Measurements from ENCODE around the gene APOL6.

APOL6 gene

GRCh38 chr22:35705141-35705540, 56.9 kb downstream of the APOL6 start:
- H3K27me3 ChIP-seq (ENCODE audit: insufficient read depth, poor library complexity, severe bottlenecking): no peaks in the 10 kb centered on the region
- DNase-seq (ENCODE audit: low read depth in 1 of 2, low spot score in 1 of 2): no peak
- no peak overlapping the region for H3K27ac ChIP-seq (replicated peaks)
- H3K4me3 ChIP-seq (replicated peaks; ENCODE audit: insufficient read depth, low read length): no peak overlapping the region
- TF ChIP-seq GABPA (IDR thresholded peaks at IDR 0.05; ENCODE audit: low read depth) (no peak), REST (IDR thresholded peaks at IDR 0.05; ENCODE audit: insufficient replicate concordance, low read depth) (no peak), CTCF (IDR thresholded peaks at IDR 0.05; ENCODE audit: insufficient read depth, low read length) (no peak), POLR2AphosphoS5 (IDR thresholded peaks at IDR 0.05; ENCODE audit: low read depth) (no peak), SPI1 (IDR thresholded peaks at IDR 0.05; ENCODE audit: borderline replicate concordance, low read depth) (no peak)

GRCh38 chr22:35708453-35708852, 60.2 kb downstream of the APOL6 start:
- Histone ChIP-seq H3K27ac (replicated peaks) (no peak overlapping the region), H3K4me3 (replicated peaks; ENCODE audit: insufficient read depth, low read length) (no peak overlapping the region), H3K27me3 (ENCODE audit: insufficient read depth, poor library complexity, severe bottlenecking) (no peaks in the 10 kb centered on the region)
- TF ChIP-seq CTCF (IDR thresholded peaks at IDR 0.05; ENCODE audit: insufficient read depth, low read length) (no peak), GABPA (IDR thresholded peaks at IDR 0.05; ENCODE audit: low read depth) (no peak), REST (IDR thresholded peaks at IDR 0.05; ENCODE audit: insufficient replicate concordance, low read depth) (no peak), POLR2AphosphoS5 (IDR thresholded peaks at IDR 0.05; ENCODE audit: low read depth) (no peak), SPI1 (IDR thresholded peaks at IDR 0.05; ENCODE audit: borderline replicate concordance, low read depth) (no peak)
- DNase-seq (ENCODE audit: low read depth in 1 of 2, low spot score in 1 of 2): no peak

GRCh38 chr22:35708917-35709316, 60.7 kb downstream of the APOL6 start:
- no peak for TF ChIP-seq CTCF (IDR thresholded peaks at IDR 0.05; ENCODE audit: insufficient read depth, low read length)
- no peak for TF ChIP-seq GABPA (IDR thresholded peaks at IDR 0.05; ENCODE audit: low read depth)
- no peak for TF ChIP-seq SPI1 (IDR thresholded peaks at IDR 0.05; ENCODE audit: borderline replicate concordance, low read depth)
- no peak for TF ChIP-seq REST (IDR thresholded peaks at IDR 0.05; ENCODE audit: insufficient replicate concordance, low read depth)
- no peak for TF ChIP-seq POLR2AphosphoS5 (IDR thresholded peaks at IDR 0.05; ENCODE audit: low read depth)
- no peak overlapping the region for H3K27ac ChIP-seq (replicated peaks)

More at GRCh38 chr22:35708917-35709316, 60.7 kb downstream of the APOL6 start:
- Histone ChIP-seq H3K27me3 (ENCODE audit: insufficient read depth, poor library complexity, severe bottlenecking) (no peaks in the 10 kb centered on the region), H3K4me3 (replicated peaks; ENCODE audit: insufficient read depth, low read length) (no peak overlapping the region)
- no peak for DNase-seq (ENCODE audit: low read depth in 1 of 2, low spot score in 1 of 2)

Measured in HL-60 (cell line).